Measurements from ENCODE around the gene RSPO1. TPM values are rescaled to one million over a fixed set of nuclear protein-coding genes. Genes with fewer than 3 reads are reported as not detected.
"Not testable (repeated sequence)": the region's sequence is repeated elsewhere in the genome, so short reads cannot be mapped to it uniquely, and the experiment has no call there.

Gene RSPO1
- polyA plus RNA-seq, 1 donor (not counting 4 experiments of a cell fraction or from before 2014, with no cell fraction given) = not detected

- dilution Hi-C loops (cut with MboI; ENCODE audit: extremely low pct_ligation_motif_present, low sequenced_read_pairs) = loop anchor here (25.0 kb wide), 1 partner anchor 94 kb away; the partner anchor contains the start of gene CDCA8
- H3K36me3 ChIP-seq (ENCODE audit: control insufficient read depth in 2 of 2, extremely low read depth in 1 of 2, insufficient read depth in 2 of 2, low read length in 2 of 2) = peaks cover 9 to 34% of the 10 kb centered on the region in 2 experiments
- no peak overlapping the region for H2AFZ ChIP-seq (ENCODE audit: control insufficient read depth, low read length)
- no peaks in the 10 kb centered on the region for H3K9me3 ChIP-seq (ENCODE audit: control insufficient read depth, low read depth, low read length)
- TF ChIP-seq EZH2 (IDR thresholded peaks at IDR 0.05; ENCODE audit: low read length) = no peak
- TF ChIP-seq, protein P1, sequence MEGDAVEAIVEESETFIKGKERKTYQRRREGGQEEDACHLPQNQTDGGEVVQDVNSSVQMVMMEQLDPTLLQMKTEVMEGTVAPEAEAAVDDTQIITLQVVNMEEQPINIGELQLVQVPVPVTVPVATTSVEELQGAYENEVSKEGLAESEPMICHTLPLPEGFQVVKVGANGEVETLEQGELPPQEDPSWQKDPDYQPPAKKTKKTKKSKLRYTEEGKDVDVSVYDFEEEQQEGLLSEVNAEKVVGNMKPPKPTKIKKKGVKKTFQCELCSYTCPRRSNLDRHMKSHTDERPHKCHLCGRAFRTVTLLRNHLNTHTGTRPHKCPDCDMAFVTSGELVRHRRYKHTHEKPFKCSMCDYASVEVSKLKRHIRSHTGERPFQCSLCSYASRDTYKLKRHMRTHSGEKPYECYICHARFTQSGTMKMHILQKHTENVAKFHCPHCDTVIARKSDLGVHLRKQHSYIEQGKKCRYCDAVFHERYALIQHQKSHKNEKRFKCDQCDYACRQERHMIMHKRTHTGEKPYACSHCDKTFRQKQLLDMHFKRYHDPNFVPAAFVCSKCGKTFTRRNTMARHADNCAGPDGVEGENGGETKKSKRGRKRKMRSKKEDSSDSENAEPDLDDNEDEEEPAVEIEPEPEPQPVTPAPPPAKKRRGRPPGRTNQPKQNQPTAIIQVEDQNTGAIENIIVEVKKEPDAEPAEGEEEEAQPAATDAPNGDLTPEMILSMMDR (optimal IDR thresholded peaks at IDR 0.05 in 1 of 3, IDR thresholded peaks at IDR 0.05 in 1 of 3, conservative IDR thresholded peaks at IDR 0.05 in 1 of 3; ENCODE audit: extremely low read depth in 1 of 3, insufficient read depth in 2 of 3, low read length in 3 of 3) = no peak
- H3K9me1 ChIP-seq (ENCODE audit: control insufficient read depth, extremely low read depth, insufficient read depth, low read length) = no peaks in the 10 kb centered on the region
- no peaks in the 10 kb centered on the region for H3K27me3 ChIP-seq (ENCODE audit: control insufficient read depth, extremely low read depth, insufficient read depth, low read length)
- no peak for FAIRE-seq
- H3K9ac ChIP-seq (ENCODE audit: control insufficient read depth, extremely low read depth, insufficient read depth, low read length) = no peak overlapping the region
- no peak overlapping the region for H3K4me3 ChIP-seq (ENCODE audit: control insufficient read depth in 2 of 3, extremely low read depth in 1 of 3, insufficient read depth in 2 of 3, low read depth in 1 of 3, low read length in 3 of 3)
- H4K20me1 ChIP-seq (ENCODE audit: control insufficient read depth, extremely low read depth, insufficient read depth, low read length) = peaks cover 3% of the 10 kb centered on the region
- H3K4me1 ChIP-seq (ENCODE audit: control insufficient read depth, extremely low read depth, insufficient read depth, low read length) = peaks cover 16% of the 10 kb centered on the region
- no peak overlapping the region for H3K27ac ChIP-seq (ENCODE audit: control insufficient read depth, insufficient read depth, low read length)
- DNase-seq (ENCODE audit: low read depth, low spot score) = no peak
- H3K79me2 ChIP-seq (ENCODE audit: control insufficient read depth, insufficient read depth, low read length) = peaks cover 55% of the 10 kb centered on the region
- no peak overlapping the region for H3K4me2 ChIP-seq (ENCODE audit: control insufficient read depth, extremely low read depth, insufficient read depth, low read depth, low read length)
Observed at GRCh38 chr1:37593726-37594125, 41.0 kb downstream of the RSPO1 start.

DNA sequence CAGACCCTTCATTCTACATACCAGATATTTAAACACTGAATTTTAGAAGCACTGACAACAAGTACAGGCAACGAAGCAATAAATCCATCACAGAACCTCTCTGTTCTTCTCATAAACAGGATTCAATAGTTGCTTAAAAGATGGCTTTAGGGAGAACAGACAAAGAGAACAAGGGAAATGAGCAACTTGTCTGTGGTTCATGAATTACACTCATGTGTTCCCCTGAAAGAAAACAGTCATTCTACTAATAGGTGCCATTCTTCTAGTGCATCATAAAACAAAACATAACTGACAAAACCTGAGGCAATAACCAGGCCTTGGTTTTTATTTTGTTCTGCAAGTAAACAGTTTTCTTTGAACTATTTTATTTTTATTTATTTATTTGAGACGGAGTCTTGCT is 45.8 kb downstream of the RSPO1 start:
- no peak overlapping the region for H3K27ac ChIP-seq (ENCODE audit: control insufficient read depth, insufficient read depth, low read length)
- peaks cover 3% of the 10 kb centered on the region for H4K20me1 ChIP-seq (ENCODE audit: control insufficient read depth, extremely low read depth, insufficient read depth, low read length)
- no peak overlapping the region for H3K9ac ChIP-seq (ENCODE audit: control insufficient read depth, extremely low read depth, insufficient read depth, low read length)
- dilution Hi-C loops (cut with MboI; ENCODE audit: extremely low pct_ligation_motif_present, low sequenced_read_pairs) = loop anchor here (25.0 kb wide), 1 partner anchor 98 kb away; the partner anchor contains the start of gene CDCA8
- no peak for FAIRE-seq
- peaks cover 2% of the 10 kb centered on the region for H3K4me1 ChIP-seq (ENCODE audit: control insufficient read depth, extremely low read depth, insufficient read depth, low read length)
- DNase-seq (ENCODE audit: low read depth, low spot score) = no peak
- H3K9me3 ChIP-seq (ENCODE audit: control insufficient read depth, low read depth, low read length) = no peaks in the 10 kb centered on the region
- H3K36me3 ChIP-seq (ENCODE audit: control insufficient read depth in 2 of 2, extremely low read depth in 1 of 2, insufficient read depth in 2 of 2, low read length in 2 of 2) = peaks cover 24 to 48% of the 10 kb centered on the region in 2 experiments
- no peaks in the 10 kb centered on the region for H3K27me3 ChIP-seq (ENCODE audit: control insufficient read depth, extremely low read depth, insufficient read depth, low read length)
- no peak for TF ChIP-seq EZH2 (IDR thresholded peaks at IDR 0.05; ENCODE audit: low read length)
- TF ChIP-seq, protein P1 (optimal IDR thresholded peaks at IDR 0.05 in 1 of 3, IDR thresholded peaks at IDR 0.05 in 1 of 3, conservative IDR thresholded peaks at IDR 0.05 in 1 of 3; ENCODE audit: extremely low read depth in 1 of 3, insufficient read depth in 2 of 3, low read length in 3 of 3) = no peak
- H3K4me2 ChIP-seq (ENCODE audit: control insufficient read depth, extremely low read depth, insufficient read depth, low read depth, low read length) = no peak overlapping the region
- H3K79me2 ChIP-seq (ENCODE audit: control insufficient read depth, insufficient read depth, low read length) = peaks cover 42% of the 10 kb centered on the region
- no peaks in the 10 kb centered on the region for H3K9me1 ChIP-seq (ENCODE audit: control insufficient read depth, extremely low read depth, insufficient read depth, low read length)
- no peak overlapping the region for H3K4me3 ChIP-seq (ENCODE audit: control insufficient read depth in 2 of 3, extremely low read depth in 1 of 3, insufficient read depth in 2 of 3, low read depth in 1 of 3, low read length in 3 of 3)
- no peak overlapping the region for H2AFZ ChIP-seq (ENCODE audit: control insufficient read depth, low read length)

GRCh38 chr1:37584544-37584943 is 50.1 kb downstream of the RSPO1 start:
- H3K4me3 ChIP-seq (ENCODE audit: control insufficient read depth in 2 of 3, extremely low read depth in 1 of 3, insufficient read depth in 2 of 3, low read depth in 1 of 3, low read length in 3 of 3); H3K4me2 ChIP-seq (ENCODE audit: control insufficient read depth, extremely low read depth, insufficient read depth, low read depth, low read length); DNase-seq (ENCODE audit: low read depth, low spot score); H3K9ac ChIP-seq (ENCODE audit: control insufficient read depth, extremely low read depth, insufficient read depth, low read length); H2AFZ ChIP-seq (ENCODE audit: control insufficient read depth, low read length); H3K79me2 ChIP-seq (ENCODE audit: control insufficient read depth, insufficient read depth, low read length); FAIRE-seq; H3K9me1 ChIP-seq (ENCODE audit: control insufficient read depth, extremely low read depth, insufficient read depth, low read length); H3K27ac ChIP-seq (ENCODE audit: control insufficient read depth, insufficient read depth, low read length); H3K4me1 ChIP-seq (ENCODE audit: control insufficient read depth, extremely low read depth, insufficient read depth, low read length); H3K9me3 ChIP-seq (ENCODE audit: control insufficient read depth, low read depth, low read length); H3K27me3 ChIP-seq (ENCODE audit: control insufficient read depth, extremely low read depth, insufficient read depth, low read length); H4K20me1 ChIP-seq (ENCODE audit: control insufficient read depth, extremely low read depth, insufficient read depth, low read length): not testable (repeated sequence)
- peaks cover 27 to 31% of the 10 kb centered on the region in 2 experiments for H3K36me3 ChIP-seq (ENCODE audit: control insufficient read depth in 2 of 2, extremely low read depth in 1 of 2, insufficient read depth in 2 of 2, low read length in 2 of 2)
- dilution Hi-C loops (cut with MboI; ENCODE audit: extremely low pct_ligation_motif_present, low sequenced_read_pairs) = loop anchor here (25.0 kb wide), 1 partner anchor 103 kb away; the partner anchor contains the start of gene CDCA8

Data from keratinocyte (primary cell).